Suprapubic skin (tissue), 4 donors: ENCODE measurements around the gene NT5DC3.

Source experiments
- EP300 ChIP-seq: sonication (generic); formaldehyde crosslinking; IDR thresholded peaks from one replicate; pipeline ENCODE4 v1.6.1; 2017; ENCODE audit warnings: antibody characterized with exemption
- POLR2A ChIP-seq, 2 donors: fragments of 450-650 bp; IDR thresholded peaks; one replicate each; pipeline ENCODE4 v1.6.1; 2017; ENCODE audit warnings: antibody characterized with exemption in 2 of 2, mild to moderate bottlenecking in 2 of 2, moderate library complexity in 2 of 2
- POLR2AphosphoS5 ChIP-seq, 3 donors: sonication (generic); formaldehyde crosslinking; IDR thresholded peaks; one replicate each; pipeline ENCODE4 v1.6.1; 2017; ENCODE audit warnings: antibody characterized with exemption in 3 of 3
- TF ChIP-seq, protein P1 (sequence below), 2 donors: fragments of 200-600 bp in 1 of 2; fragments of 450-650 bp in 1 of 2; sonication (generic) in 1 of 2; IDR thresholded peaks; one replicate each; pipeline ENCODE4 v1.5.1; 2016 to 2019; ENCODE audit warnings: antibody characterized with exemption in 2 of 2, mild to moderate bottlenecking in 1 of 2, moderate library complexity in 1 of 2

DNA sequence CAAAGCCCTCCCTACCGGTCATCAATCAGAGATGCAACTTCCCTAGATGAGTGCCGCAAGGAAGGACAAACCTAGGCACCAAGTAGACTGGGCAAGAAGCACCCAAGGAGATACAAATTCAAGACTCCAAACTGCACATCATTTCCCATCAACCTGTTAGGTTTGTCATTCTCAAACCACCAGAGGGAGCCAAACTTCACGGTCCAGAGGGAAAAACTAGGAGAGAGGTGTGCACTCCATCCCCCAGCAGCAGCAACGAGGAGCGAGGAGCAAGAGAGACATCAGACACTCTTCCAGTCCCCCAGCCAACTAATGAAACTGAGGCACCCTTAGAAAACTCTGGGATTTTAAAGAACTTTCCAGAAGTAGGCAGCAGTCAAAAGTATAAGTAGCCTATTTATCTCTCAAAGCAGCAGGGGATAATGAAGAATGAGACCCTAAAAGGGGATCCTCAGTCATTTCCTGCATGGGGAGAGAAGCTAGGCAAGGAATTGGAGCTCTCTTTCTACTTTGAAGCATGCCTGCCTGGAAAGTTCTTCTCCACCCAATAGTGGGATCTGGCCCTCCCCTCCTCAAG is 37.0 kb upstream of the NT5DC3 start:
- TF ChIP-seq, protein P1, sequence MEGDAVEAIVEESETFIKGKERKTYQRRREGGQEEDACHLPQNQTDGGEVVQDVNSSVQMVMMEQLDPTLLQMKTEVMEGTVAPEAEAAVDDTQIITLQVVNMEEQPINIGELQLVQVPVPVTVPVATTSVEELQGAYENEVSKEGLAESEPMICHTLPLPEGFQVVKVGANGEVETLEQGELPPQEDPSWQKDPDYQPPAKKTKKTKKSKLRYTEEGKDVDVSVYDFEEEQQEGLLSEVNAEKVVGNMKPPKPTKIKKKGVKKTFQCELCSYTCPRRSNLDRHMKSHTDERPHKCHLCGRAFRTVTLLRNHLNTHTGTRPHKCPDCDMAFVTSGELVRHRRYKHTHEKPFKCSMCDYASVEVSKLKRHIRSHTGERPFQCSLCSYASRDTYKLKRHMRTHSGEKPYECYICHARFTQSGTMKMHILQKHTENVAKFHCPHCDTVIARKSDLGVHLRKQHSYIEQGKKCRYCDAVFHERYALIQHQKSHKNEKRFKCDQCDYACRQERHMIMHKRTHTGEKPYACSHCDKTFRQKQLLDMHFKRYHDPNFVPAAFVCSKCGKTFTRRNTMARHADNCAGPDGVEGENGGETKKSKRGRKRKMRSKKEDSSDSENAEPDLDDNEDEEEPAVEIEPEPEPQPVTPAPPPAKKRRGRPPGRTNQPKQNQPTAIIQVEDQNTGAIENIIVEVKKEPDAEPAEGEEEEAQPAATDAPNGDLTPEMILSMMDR (IDR thresholded peaks at IDR 0.05): peak; percentile 3 to 54
- TF ChIP-seq POLR2A (IDR thresholded peaks at IDR 0.05) (no peak), EP300 (no peak), POLR2AphosphoS5 (IDR thresholded peaks at IDR 0.05) (no peak)
